K562 (cell line): ENCODE measurements around the gene KISS1R. TPM values are rescaled to one million over a fixed set of nuclear protein-coding genes. Genes with fewer than 3 reads are reported as not detected.

Experiments
- BRD4 ChIP-seq: fragments of 200-600 bp; sonication (generic); IDR thresholded peaks from 2 replicates; pipeline ENCODE4 v1.6.1; 2017; ENCODE audit warnings: inconsistent platforms
- GABPB1 ChIP-seq: sonication (generic); formaldehyde crosslinking; IDR thresholded peaks from 2 replicates; pipeline ENCODE4 v1.8.0; 2022; ENCODE audit warnings: mild to moderate bottlenecking, missing genetic modification reagents
- HDAC2 ChIP-seq: fragments of 450-650 bp; IDR thresholded peaks from 2 replicates; pipeline ENCODE4 v1.6.1; 2016; ENCODE audit warnings: mild to moderate bottlenecking
- NR1H2 ChIP-seq: sonication (generic); formaldehyde crosslinking; IDR thresholded peaks from 2 replicates; pipeline ENCODE4 v1.4.0; 2020; ENCODE audit warnings: mild to moderate bottlenecking, missing genetic modification reagents
- PHB ChIP-seq: fragments of 250-450 bp; sonication (Bioruptor Pico); IDR thresholded peaks from 2 replicates; pipeline ENCODE4 v1.5.0; 2021
- POLR2G ChIP-seq: fragments of 200-400 bp; formaldehyde crosslinking; IDR thresholded peaks from 2 replicates; pipeline ENCODE4 v1.6.1; 2017; ENCODE audit warnings: low read depth, mild to moderate bottlenecking, antibody characterized with exemption, low read length, moderate library complexity
- SMAD4 ChIP-seq: fragments of 250-450 bp; sonication (Bioruptor Pico); conservative IDR thresholded peaks from 2 replicates; pipeline ENCODE4 v1.8.0; 2021; ENCODE audit warnings: inconsistent platforms, mild to moderate bottlenecking, moderate library complexity
- TFAP4 ChIP-seq: sonication (generic); formaldehyde crosslinking; IDR thresholded peaks from 2 replicates; pipeline ENCODE4 v1.8.0; 2022; ENCODE audit warnings: missing genetic modification reagents, mild to moderate bottlenecking, moderate library complexity, borderline replicate concordance
- ZBTB33 ChIP-seq: sonication (generic); formaldehyde crosslinking; IDR thresholded peaks from 2 replicates; pipeline ENCODE4 v1.8.1; 2023; ENCODE audit warnings: mild to moderate bottlenecking, missing genetic modification reagents
- ZNF134 ChIP-seq: fragments of 250-450 bp; sonication (Bioruptor Pico); conservative IDR thresholded peaks from 2 replicates; pipeline ENCODE4 v1.4.0; 2020
- ZNF140 ChIP-seq: fragments of 250-450 bp; sonication (Bioruptor Pico); IDR thresholded peaks from 2 replicates; pipeline ENCODE4 v1.8.0; 2021; ENCODE audit warnings: moderate library complexity, mild to moderate bottlenecking, inconsistent platforms
- ZNF644 ChIP-seq: fragments of 200-800 bp; sonication (Bioruptor generic); IDR thresholded peaks from 2 replicates; pipeline ENCODE4 v1.6.1; 2016; ENCODE audit warnings: low read depth, missing genetic modification characterization, missing compliant biosample characterization
- polyA plus RNA-seq, 8 experiments: library from polyadenylated mRNA; depleted of rRNA in 4 of 8; stranded (reverse) in 5 of 8; unstranded in 3 of 8; fragments of >200 nt; fragmentation: Nextera tagmentation in 2 of 8; fragmentation: Illumina TruSeq in 1 of 8; extraction: Ambion mirVana in 2 of 8; extraction: Trizol in 1 of 8; gene quantifications; 2 replicates each; pipeline versions ENCODE4 v1.2.1 to v1.2.3, GENCODE V29; 2011 to 2014; ENCODE audit warnings: inconsistent platforms in 1 of 8, missing spikeins in 1 of 8
- total RNA-seq, 7 experiments: library from RNA; depleted of rRNA in 6 of 7; stranded (reverse); fragments of >200 nt in 6 of 7; fragmentation: Illumina TruSeq in 2 of 7; extraction: Trizol in 2 of 7; gene quantifications; 2 replicates each; pipeline versions ENCODE4 v1.2.1 to v1.2.3, GENCODE V29; 2011 to 2021; ENCODE audit warnings: low replicate concordance in 1 of 7

The KISS1R gene
- total and polyA plus RNA-seq, 9 of the 15 experiments (the other 6 are each of a cell fraction or from before 2014, with no cell fraction given), result 0.37 to 39.4 (median 2.0) TPM

GRCh38 chr19:875265-875879, 41.8 kb upstream of the KISS1R start (continued):
- TF ChIP-seq ZBTB33 (CRISPR knock-in tag) (0 out of 2 replicates have a peak, but pooled peaks have one; percentile 50), ZNF134 (CRISPR knock-in tag) (no peak), TFAP4 (CRISPR knock-in tag) (peak; percentile 17; the same call in 1 of the 2 replicates), SMAD4 (CRISPR knock-in tag) (no peak), POLR2G (peak; percentile 55), BRD4 (no peak), ZNF140 (no peak), GABPB1 (CRISPR knock-in tag) (no peak), ZNF644 (no peak), NR1H2 (no peak), HDAC2 (no peak), PHB (CRISPR knock-in tag) (no peak)
- TF ChIP-seq, all 486 proteins: peak for 7
